Ovary (tissue), 9 donors: ENCODE measurements around the gene TEKT1. TPM values are rescaled to one million over a fixed set of nuclear protein-coding genes. Genes with fewer than 3 reads are reported as not detected.
A peak's percentile ranks its signal among the peaks of the same experiment; 100 is the strongest.

Experiments
- DNase-seq, 5 donors: peaks; one replicate each; pipeline ENCODE4 v3.0.0-alpha.2; 2019 to 2020
- H3K27ac ChIP-seq, 2 donors: fragments of 200-600 bp; one replicate each; pipeline versions ENCODE4 v1.5.1 to v1.8.0; 2019 to 2022
- H3K27me3 ChIP-seq: fragments of 200-600 bp; one replicate; pipeline ENCODE4 v1.8.0; 2022
- H3K36me3 ChIP-seq: fragments of 200-600 bp; sonication (generic); one replicate; pipeline ENCODE4 v1.5.1; 2019
- H3K4me1 ChIP-seq: one replicate; pipeline ENCODE4 v1.8.1; 2013; ENCODE audit warnings: mild to moderate bottlenecking, moderate library complexity; ENCODE audit not compliant: insufficient read depth
- H3K4me3 ChIP-seq: fragments of 200-600 bp; sonication (generic); one replicate; pipeline ENCODE4 v1.5.1; 2017
- H3K9me3 ChIP-seq, 2 donors: fragments of 200-600 bp in 1 of 2; sonication (generic) in 1 of 2; one replicate each; pipeline versions ENCODE4 v1.5.1 to v1.8.1; 2013 to 2019; ENCODE audit warnings: mild to moderate bottlenecking in 1 of 2, moderate library complexity in 1 of 2
- CTCF ChIP-seq, 3 donors: fragments of 450-650 bp in 2 of 3; fragments of 200-600 bp in 1 of 3; IDR thresholded peaks; one replicate each; pipeline versions ENCODE4 v1.5.1 to v1.8.0; 2016 to 2022; ENCODE audit warnings: antibody characterized with exemption in 3 of 3, mild to moderate bottlenecking in 1 of 3
- EP300 ChIP-seq: sonication (generic); formaldehyde crosslinking; IDR thresholded peaks from one replicate; pipeline ENCODE4 v1.6.1; 2017; ENCODE audit warnings: antibody characterized with exemption
- POLR2A ChIP-seq: fragments of 450-650 bp; IDR thresholded peaks from one replicate; pipeline ENCODE4 v1.6.1; 2017; ENCODE audit warnings: antibody characterized with exemption, mild to moderate bottlenecking, moderate library complexity
- WGBS, 3 donors: extraction: QIAGEN DNeasy Blood & Tissue Kit in 1 of 3; methylation state at CpG; one replicate each; pipeline versions ENCODE4 v1.1.5 to v1.1.7; 2013 to 2017; 5-methylcytosine and 5-hydroxymethylcytosine counted together
- intact Hi-C, 4 donors: fragments of 100-400 bp; cut with DNase I; formaldehyde crosslinking; loops; one replicate each; pipeline versions ENCODE4 v1.11.0 to v1.15.1; 2022 to 2023
- polyA plus RNA-seq, 2 donors: library from polyadenylated mRNA; stranded (reverse); fragments of 200-250 nt in 1 of 2; fragments of 350-450 nt in 1 of 2; fragmentation: Illumina TruSeq in 1 of 2; extraction: RNeasy Lipid Tissue Mini Kit (QIAGEN cat#74804) in 1 of 2; gene quantifications; one replicate each; pipeline ENCODE4 v1.2.3, GENCODE V29; 2013 to 2014
- total RNA-seq, 7 donors: library from RNA; depleted of rRNA in 2 of 7; stranded (reverse); fragments of >200 nt in 2 of 7; fragmentation: NEBNext Ultra II Directional in 3 of 7; extraction: Animal tissue kit (Norgen Biotek cat#: 25700) in 3 of 7; gene quantifications; one replicate each; pipeline versions ENCODE4 v1.1.0 to v1.2.4, GENCODE V29; 2016 to 2023
- donor health status: DM: no; HTN: no; CAD: no; lungs with moderate emphysema.
- donor health status: DM: no; HTN: no; CAD: no.
- donor health status: Bipolar disorder and iron deficiency.
- donor health status: DM: yes; HTN: yes; CAD: no.
- donor health status: DM: no; HTN: no; CAD: no.
- donor health status: DM: yes; HTN: yes; CAD: no.

TEKT1 gene
- total and polyA plus RNA-seq, 9 donors = 0.06 to 19.3 (median 1.5) TPM; not detected in 3

GRCh38 chr17:6756425-6757031, 75.0 kb downstream of the TEKT1 start:
- no peaks in the 10 kb centered on the region for H3K9me3 ChIP-seq
- H3K36me3 ChIP-seq = no peaks in the 10 kb centered on the region
- 5 to 13% (median 6%) methylated on average over 11 to 13 of the region's 13 CpGs for WGBS, 3 donors
- DNase-seq = peak in 3 of 5 donors; percentile 27 to 43 (median 41)
- H3K4me3 ChIP-seq = peak overlapping the region; percentile 56
- H3K27ac ChIP-seq = peak overlapping the region; percentile 95 to 96
- no peaks in the 10 kb centered on the region for H3K27me3 ChIP-seq
- H3K4me1 ChIP-seq = peaks cover 25% of the 10 kb centered on the region
- TF ChIP-seq POLR2A (no peak), EP300 (no peak)
- intact Hi-C loops = loop anchor here in 2 of 4 donors (5.0 to 10.0 kb wide), 3 partner anchors 44 to 258 kb away; partner anchors contain the start of genes RNASEK (in 1 of the 2) and SLC13A5 (in 1 of the 2)

- no peaks in the 10 kb centered on the region for H3K27me3 ChIP-seq
- no peaks in the 10 kb centered on the region for H3K9me3 ChIP-seq
- H3K4me1 ChIP-seq = peaks cover 25% of the 10 kb centered on the region
- WGBS, 3 donors = 1 to 3% (median 1%) methylated on average over 14 of the region's 14 CpGs
- intact Hi-C loops = loop anchor here in 2 of 4 donors (5.0 to 10.0 kb wide), 3 partner anchors 43 to 259 kb away; partner anchors contain the start of genes RNASEK (in 1 of the 2) and SLC13A5 (in 1 of the 2)
- H3K4me3 ChIP-seq = peak within 1 kb of the TSS; percentile 56
- TF ChIP-seq CTCF (IDR thresholded peaks at IDR 0.05) (no peak), EP300 (no peak), POLR2A (no peak)
- DNase-seq = peak; percentile 32 to 59 (median 43)
- H3K27ac ChIP-seq = peak within 1 kb of the TSS; percentile 95 to 96
- H3K36me3 ChIP-seq = no peaks in the 10 kb centered on the region
Observed at GRCh38 chr17:6755731-6756184, 75.8 kb downstream of the TEKT1 start, which contains the start of gene XAF1. Gene XAF1 (plus strand): TSS chr17:6756046. CDS start chr17:6756079, 33 bp downstream.

- Histone ChIP-seq H3K4me3 (peak overlapping the region; percentile 56), H3K9me3 (no peaks in the 10 kb centered on the region), H3K4me1 (peaks cover 25% of the 10 kb centered on the region), H3K36me3 (no peaks in the 10 kb centered on the region), H3K27me3 (no peaks in the 10 kb centered on the region), H3K27ac (peak overlapping the region; percentile 95 to 96)
- 3 to 7% (median 7%) methylated on average over 5 of the region's 5 CpGs for WGBS, 3 donors
- TF ChIP-seq CTCF (IDR thresholded peaks at IDR 0.05) (no peak), EP300 (no peak), POLR2A (no peak)
- intact Hi-C loops = loop anchor here in 2 of 4 donors (5.0 to 10.0 kb wide), 3 partner anchors 43 to 260 kb away; partner anchors contain the start of genes RNASEK (in 1 of the 2) and SLC13A5 (in 1 of the 2)
- peak; percentile 73 to 82 (median 74) for DNase-seq
Observed at GRCh38 chr17:6755281-6755680, 76.2 kb downstream of the TEKT1 start.

DNA sequence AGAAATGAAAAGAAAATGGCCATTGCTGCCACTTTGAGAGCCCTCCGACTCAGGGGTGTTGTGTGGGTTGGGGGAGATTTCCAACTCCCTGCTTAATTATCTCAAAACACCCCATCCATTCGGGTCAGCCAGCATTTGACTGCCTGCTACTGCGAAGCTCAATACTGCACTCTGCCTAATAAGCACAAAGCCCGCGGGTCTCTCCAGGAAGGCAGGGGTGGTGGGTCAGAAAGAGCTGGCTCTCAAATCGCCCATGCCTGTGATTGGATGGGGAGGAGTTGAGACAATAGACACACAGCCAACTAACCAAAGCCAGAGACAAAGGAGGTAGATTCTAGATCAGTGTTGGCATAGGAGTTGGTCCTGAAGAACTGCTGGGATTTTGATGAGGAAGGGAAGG, 78.0 kb downstream of the TEKT1 start:
- Histone ChIP-seq H3K36me3 (no peaks in the 10 kb centered on the region), H3K4me1 (peaks cover 25% of the 10 kb centered on the region), H3K27me3 (no peaks in the 10 kb centered on the region), H3K9me3 (no peaks in the 10 kb centered on the region), H3K27ac (peak overlapping the region; percentile 14 to 95), H3K4me3 (no peak overlapping the region)
- no peak for TF ChIP-seq CTCF (IDR thresholded peaks at IDR 0.05)
- no peak for TF ChIP-seq POLR2A
- TF ChIP-seq EP300 = no peak
- 40 to 52% (median 42%) methylated on average over 6 of the region's 6 CpGs for WGBS, 3 donors
- intact Hi-C loops = loop anchor here in 1 of 4 donors (10.0 kb wide), 2 partner anchors 89 to 261 kb away; partner anchors contain the start of gene RNASEK
- no peak for DNase-seq

- H3K36me3 ChIP-seq = no peaks in the 10 kb centered on the region
- peak overlapping the region; percentile 14 to 95 for H3K27ac ChIP-seq
- H3K27me3 ChIP-seq = no peaks in the 10 kb centered on the region
- TF ChIP-seq POLR2A = no peak
- no peak for TF ChIP-seq CTCF (IDR thresholded peaks at IDR 0.05)
- no peak for TF ChIP-seq EP300
- WGBS, 3 donors = 4 to 7% (median 4%) methylated on average over 9 of the region's 9 CpGs
- H3K9me3 ChIP-seq = no peaks in the 10 kb centered on the region
- intact Hi-C loops = loop anchor here in 1 of 4 donors (10.0 kb wide), 2 partner anchors 88 to 262 kb away; partner anchors contain the start of gene RNASEK
- no peak overlapping the region for H3K4me3 ChIP-seq
- peaks cover 23% of the 10 kb centered on the region for H3K4me1 ChIP-seq
- peak; percentile 62 to 81 (median 68) for DNase-seq
Observed at GRCh38 chr17:6753006-6753445, 78.5 kb downstream of the TEKT1 start.
